ENCODE measurements around the gene ADAR. TPM values are rescaled to one million over a fixed set of nuclear protein-coding genes. Genes with fewer than 3 reads are reported as not detected.

The ADAR gene
- total and polyA plus RNA-seq, 12 donors, result 18.5 to 160 (median 123) TPM

- peak in 1 of 7 donors; percentile 52 for DNase-seq
- Histone ChIP-seq H3K27ac (peak overlapping the region in 3 of 5 donors; percentile 98 to 99 (median 99)), H3K4me1 (replicated peaks in 1 of 2) (peaks cover 22 to 37% of the 10 kb centered on the region in 2 donors), H3K9me3 (replicated peaks in 1 of 3) (no peaks in the 10 kb centered on the region), H3K36me3 (replicated peaks in 1 of 2) (no peaks in the 10 kb centered on the region), H3K27me3 (no peaks in the 10 kb centered on the region), H3K4me3 (no peak overlapping the region)
- intact Hi-C loops (cut with DNase I), result no loop called here
- 69 to 75% (median 72%) methylated on average over 12 of the region's 12 CpGs for WGBS, 4 donors
- TF ChIP-seq CTCF (IDR thresholded peaks at IDR 0.05), result no peak
- no peak for TF ChIP-seq POLR2A (IDR thresholded peaks at IDR 0.05)
Measured at GRCh38 chr1:154609398-154610380, 1.7 kb upstream of the ADAR start.

GRCh38 chr1:154608397-154609270 is 648 bp upstream of the ADAR start:
- intact Hi-C loops (cut with DNase I), result no loop called here
- Histone ChIP-seq H3K36me3 (replicated peaks in 1 of 2) (no peaks in the 10 kb centered on the region), H3K9me3 (replicated peaks in 1 of 3) (no peaks in the 10 kb centered on the region), H3K27ac (peak overlapping the region; percentile 82 to 99 (median 98)), H3K4me1 (replicated peaks in 1 of 2) (peaks cover 22 to 41% of the 10 kb centered on the region in 2 donors), H3K27me3 (no peaks in the 10 kb centered on the region), H3K4me3 (peak overlapping the region in 3 of 4 donors; percentile 89 to 99 (median 96))
- peak in 6 of 7 donors; percentile 44 to 76 (median 58) for DNase-seq
- no peak for TF ChIP-seq CTCF (IDR thresholded peaks at IDR 0.05)
- TF ChIP-seq POLR2A (IDR thresholded peaks at IDR 0.05), result no peak
- 4 to 5% (median 4%) methylated on average over 32 to 35 of the region's 37 CpGs for WGBS, 4 donors

- peak overlapping the region; percentile 24 to 99 (median 92) for H3K4me3 ChIP-seq
- no peaks in the 10 kb centered on the region for H3K27me3 ChIP-seq
- peak in 1 of 7 donors; percentile 50 for DNase-seq
- intact Hi-C loops (cut with DNase I), result no loop called here
- TF ChIP-seq POLR2A (IDR thresholded peaks at IDR 0.05) (no peak), CTCF (IDR thresholded peaks at IDR 0.05) (no peak)
- H3K9me3 ChIP-seq (replicated peaks in 1 of 3), result no peaks in the 10 kb centered on the region
- WGBS, 4 donors, result 4 to 8% (median 7%) methylated on average over 11 of the region's 11 CpGs
- H3K36me3 ChIP-seq (replicated peaks in 1 of 2), result peaks cover 0 to 2% of the 10 kb centered on the region in 2 donors
- H3K27ac ChIP-seq, result peak overlapping the region; percentile 82 to 99 (median 98)
- H3K4me1 ChIP-seq (replicated peaks in 1 of 2), result peaks cover 22 to 53% of the 10 kb centered on the region in 2 donors
Measured at GRCh38 chr1:154607106-154607608, 829 bp downstream of the ADAR start.

All from adrenal gland (tissue), 12 donors.